Ovary (tissue), 3 donors: Measurements from ENCODE around the gene FN3K.

ENCODE experiments used
- CTCF ChIP-seq, 3 donors: fragments of 450-650 bp in 2 of 3; fragments of 200-600 bp in 1 of 3; IDR thresholded peaks; one replicate each; pipeline versions ENCODE4 v1.5.1 to v1.8.0; 2016 to 2022; ENCODE audit warnings: antibody characterized with exemption in 3 of 3, mild to moderate bottlenecking in 1 of 3
- POLR2A ChIP-seq: fragments of 450-650 bp; IDR thresholded peaks from one replicate; pipeline ENCODE4 v1.6.1; 2017; ENCODE audit warnings: antibody characterized with exemption, mild to moderate bottlenecking, moderate library complexity
- donor health status: DM: no; HTN: no; CAD: no.

DNA sequence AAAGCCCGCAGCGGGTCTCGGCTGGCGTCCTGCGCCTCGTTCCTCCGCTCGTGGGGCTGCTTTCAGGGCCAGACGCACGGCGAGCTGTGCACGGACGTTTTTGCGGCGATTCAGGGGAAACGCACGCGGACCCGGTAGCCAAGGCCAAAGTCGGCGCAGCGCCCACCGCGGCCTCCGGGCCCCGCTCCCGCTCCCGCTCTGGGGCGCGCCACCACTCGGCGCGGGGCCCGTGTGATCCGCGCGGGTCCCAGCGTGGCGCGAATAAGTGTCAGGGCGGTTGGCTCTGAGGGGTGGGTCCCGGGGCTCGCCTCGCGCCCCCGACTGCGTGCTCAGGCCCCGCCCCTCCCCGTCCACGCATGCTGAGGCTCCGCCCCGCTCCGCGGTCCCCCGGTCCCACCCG is 15.8 kb downstream of the FN3K start:
- TF ChIP-seq CTCF (IDR thresholded peaks at IDR 0.05) (no peak), POLR2A (no peak)
